ENCODE data around the gene PIK3R1. TPM values are rescaled to one million over a fixed set of nuclear protein-coding genes. Genes with fewer than 3 reads are reported as not detected.

PIK3R1 gene
- total RNA-seq, 2 donors from 2014 or later = 29.8 to 30.2 TPM

GRCh38 chr5:68222824-68223354 is 7.3 kb downstream of the PIK3R1 start:
- Mint-ChIP-seq H3K27ac (no peak overlapping the region), H3K4me3 (no peak overlapping the region), H3K9me3 (peaks cover 10% of the 10 kb centered on the region), H3K36me3 (ENCODE audit: low read depth) (peaks cover 18% of the 10 kb centered on the region), H3K27me3 (ENCODE audit: insufficient read depth) (peaks cover under 1% of the 10 kb centered on the region), H3K4me1 (peaks cover 31% of the 10 kb centered on the region)
- Histone ChIP-seq H3K27me3 (ENCODE audit: control insufficient read depth, insufficient read depth, low read length, poor library complexity, severe bottlenecking) (no peaks in the 10 kb centered on the region), H3K4me3 (ENCODE audit: low read length) (no peak overlapping the region), H3K27ac (ENCODE audit: low read depth, low read length) (no peak overlapping the region), H3K36me3 (ENCODE audit: control insufficient read depth, insufficient read depth, low read length) (peaks cover 18% of the 10 kb centered on the region), H3K9ac (ENCODE audit: extremely low read depth, low read length, poor library complexity, severe bottlenecking) (no peak overlapping the region), H3K9me3 (ENCODE audit: control insufficient read depth, low read length) (peaks cover 20% of the 10 kb centered on the region), H3K4me1 (ENCODE audit: control insufficient read depth, insufficient read depth, low read length) (peaks cover 2% of the 10 kb centered on the region)
- 100% methylated on average over 3 of the region's 4 CpGs; no CpG with 5 or more reads in 1 of the 2 experiments for WGBS, 2 experiments (ENCODE audit: insufficient coverage in 1 of 2, insufficient read length in 1 of 2)
- no peak for DNase-seq
- no peak for TF ChIP-seq CTCF (conservative IDR thresholded peaks at IDR 0.05)

DNA sequence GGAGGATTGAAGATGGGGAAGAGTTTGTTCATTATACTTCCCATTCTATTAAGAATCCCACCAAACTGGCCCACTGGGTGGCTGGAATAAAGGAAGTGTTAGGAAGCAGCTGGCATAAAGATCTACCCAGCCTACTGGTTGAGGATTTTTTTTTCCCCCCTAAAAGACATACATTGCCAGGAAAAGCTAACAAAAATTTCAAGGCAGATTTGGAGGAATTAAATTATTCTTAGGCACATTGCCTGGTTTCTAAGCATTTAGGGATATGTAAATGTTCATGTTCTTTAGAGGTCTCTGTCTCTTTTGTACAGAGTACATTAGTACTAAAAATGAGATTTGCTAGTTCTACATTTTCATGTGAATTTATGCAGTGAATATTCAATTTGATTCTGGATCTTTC is 8.3 kb downstream of the PIK3R1 start:
- Histone ChIP-seq H3K27ac (ENCODE audit: low read depth, low read length) (no peak overlapping the region), H3K4me1 (ENCODE audit: control insufficient read depth, insufficient read depth, low read length) (peaks cover 2% of the 10 kb centered on the region), H3K36me3 (ENCODE audit: control insufficient read depth, insufficient read depth, low read length) (peaks cover 21% of the 10 kb centered on the region), H3K27me3 (ENCODE audit: control insufficient read depth, insufficient read depth, low read length, poor library complexity, severe bottlenecking) (no peaks in the 10 kb centered on the region), H3K9me3 (ENCODE audit: control insufficient read depth, low read length) (peaks cover 20% of the 10 kb centered on the region), H3K9ac (ENCODE audit: extremely low read depth, low read length, poor library complexity, severe bottlenecking) (no peak overlapping the region), H3K4me3 (ENCODE audit: low read length) (no peak overlapping the region)
- no peak for DNase-seq
- H3K4me3 Mint-ChIP-seq = no peak overlapping the region
- peaks cover 10% of the 10 kb centered on the region for H3K9me3 Mint-ChIP-seq
- peaks cover 27% of the 10 kb centered on the region for H3K4me1 Mint-ChIP-seq
- H3K36me3 Mint-ChIP-seq (ENCODE audit: low read depth) = peaks cover 20% of the 10 kb centered on the region
- TF ChIP-seq CTCF (conservative IDR thresholded peaks at IDR 0.05) = no peak
- no peaks in the 10 kb centered on the region for H3K27me3 Mint-ChIP-seq (ENCODE audit: insufficient read depth)
- H3K27ac Mint-ChIP-seq = no peak overlapping the region

DNA sequence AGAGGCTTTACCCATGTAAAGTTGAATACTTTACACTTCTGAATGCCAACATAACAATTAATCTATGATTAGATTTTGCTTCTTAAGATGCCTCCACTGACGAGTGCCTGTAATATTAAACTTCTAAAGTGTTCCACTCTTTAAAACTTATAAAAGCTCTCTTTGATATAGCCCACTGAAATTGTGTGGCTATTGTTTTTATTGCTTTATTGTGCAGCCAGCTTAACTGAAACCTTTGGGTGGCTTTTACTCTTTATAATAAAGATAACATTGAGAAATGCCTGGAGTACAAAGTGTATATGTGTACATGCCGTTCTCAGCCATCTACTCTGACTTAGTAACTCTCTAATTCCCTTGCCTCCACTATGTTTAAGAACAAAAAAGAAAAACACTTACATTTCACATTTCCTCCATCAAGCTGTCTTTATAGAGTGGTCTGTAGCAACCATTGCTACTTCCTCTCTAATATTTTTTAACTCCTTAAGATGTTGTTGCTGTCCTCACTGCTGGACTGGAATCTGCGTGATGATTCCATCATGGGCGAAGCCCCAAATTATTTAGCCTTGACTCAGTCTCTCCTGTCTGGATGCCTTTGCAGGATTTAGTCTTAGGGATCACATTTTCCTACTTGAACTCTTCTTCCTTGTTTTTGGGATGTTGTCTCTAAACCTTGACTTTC is 9.1 kb downstream of the PIK3R1 start:
- WGBS, 2 experiments (ENCODE audit: insufficient coverage in 1 of 2, insufficient read length in 1 of 2) = 93 to 100% methylated on average over 3 to 4 of the region's 4 CpGs

More for the DNA sequence above, 9.1 kb downstream of the PIK3R1 start:
- Mint-ChIP-seq H3K9me3 (peaks cover 10% of the 10 kb centered on the region), H3K4me3 (no peak overlapping the region), H3K27ac (no peak overlapping the region), H3K36me3 (ENCODE audit: low read depth) (peaks cover 24% of the 10 kb centered on the region), H3K4me1 (peaks cover 33% of the 10 kb centered on the region), H3K27me3 (ENCODE audit: insufficient read depth) (no peaks in the 10 kb centered on the region)
- TF ChIP-seq CTCF (conservative IDR thresholded peaks at IDR 0.05) = no peak
- Histone ChIP-seq H3K9ac (ENCODE audit: extremely low read depth, low read length, poor library complexity, severe bottlenecking) (no peak overlapping the region), H3K9me3 (ENCODE audit: control insufficient read depth, low read length) (peaks cover 20% of the 10 kb centered on the region), H3K27ac (ENCODE audit: low read depth, low read length) (no peak overlapping the region), H3K4me3 (ENCODE audit: low read length) (no peak overlapping the region), H3K36me3 (ENCODE audit: control insufficient read depth, insufficient read depth, low read length) (peaks cover 21% of the 10 kb centered on the region), H3K4me1 (ENCODE audit: control insufficient read depth, insufficient read depth, low read length) (no peaks in the 10 kb centered on the region), H3K27me3 (ENCODE audit: control insufficient read depth, insufficient read depth, low read length, poor library complexity, severe bottlenecking) (no peaks in the 10 kb centered on the region)
- DNase-seq = no peak
